ENCODE data around the gene KRTAP2-2. TPM values are rescaled to one million over a fixed set of nuclear protein-coding genes. Genes with fewer than 3 reads are reported as not detected.
"Not testable (repeated sequence)": the region's sequence is repeated elsewhere in the genome, so short reads cannot be mapped to it uniquely, and the experiment has no call there.

KRTAP2-2 gene
- not detected in 2 replicates for total RNA-seq (2022)
- Bru-seq, nascent RNA, result not detected
- BruChase-seq, experiment 1, labeled RNA remaining after a 6-hour chase, result not detected
- not detected for BruChase-seq, experiment 2, labeled RNA remaining after a 2-hour chase
- long read RNA-seq, result 0 reads

GRCh38 chr17:41055130-41055529 is at the start of gene KRTAP2-2:
KRTAP2-2 (minus strand) TSS chr17:41055230; CDS start chr17:41055211, 19 bp downstream.
- H3K27ac Mint-ChIP-seq (ENCODE audit: unreplicated experiment); intact Hi-C loops (cut with micrococcal nuclease; ENCODE audit: unreplicated experiment); H3K27me3 Mint-ChIP-seq (ENCODE audit: unreplicated experiment); BruUV-seq (replicated peaks); H3K36me3 Mint-ChIP-seq (ENCODE audit: insufficient read depth, unreplicated experiment); H3K4me3 Mint-ChIP-seq (ENCODE audit: low read depth, unreplicated experiment); DNase-seq; H3K9me3 Mint-ChIP-seq (ENCODE audit: low read depth, unreplicated experiment); CTCF ChIA-PET: not testable (repeated sequence)
- H3K4me1 Mint-ChIP-seq (ENCODE audit: low read depth, unreplicated experiment), result peaks cover 25% of the 10 kb centered on the region

- CTCF ChIA-PET; H3K9me3 Mint-ChIP-seq (ENCODE audit: low read depth, unreplicated experiment); intact Hi-C loops (cut with micrococcal nuclease; ENCODE audit: unreplicated experiment); DNase-seq; H3K36me3 Mint-ChIP-seq (ENCODE audit: insufficient read depth, unreplicated experiment); BruUV-seq (replicated peaks); H3K4me3 Mint-ChIP-seq (ENCODE audit: low read depth, unreplicated experiment); H3K27me3 Mint-ChIP-seq (ENCODE audit: unreplicated experiment); H3K27ac Mint-ChIP-seq (ENCODE audit: unreplicated experiment): not testable (repeated sequence)
- H3K4me1 Mint-ChIP-seq (ENCODE audit: low read depth, unreplicated experiment), result peaks cover 49% of the 10 kb centered on the region
Measured at GRCh38 chr17:41104386-41105038, 49.5 kb upstream of the KRTAP2-2 start.

- Mint-ChIP-seq H3K9me3 (ENCODE audit: low read depth, unreplicated experiment) (peaks cover 5% of the 10 kb centered on the region), H3K36me3 (ENCODE audit: insufficient read depth, unreplicated experiment) (no peaks in the 10 kb centered on the region), H3K4me3 (ENCODE audit: low read depth, unreplicated experiment) (no peak overlapping the region), H3K27me3 (ENCODE audit: unreplicated experiment) (no peaks in the 10 kb centered on the region), H3K27ac (ENCODE audit: unreplicated experiment) (peak overlapping the region; percentile 7), H3K4me1 (ENCODE audit: low read depth, unreplicated experiment) (peaks cover 51% of the 10 kb centered on the region)
- CTCF ChIA-PET, result interaction anchor here (0.6 kb wide), 2 partner anchors 16 to 175 kb away, joined by 3 to 5 read pairs; no protein-coding TSS in a partner anchor
- intact Hi-C loops (cut with micrococcal nuclease; ENCODE audit: unreplicated experiment), result no loop called here
- no peak for DNase-seq
- no TSS peak for BruUV-seq (replicated peaks)
- TF ChIP-seq CTCF (IDR thresholded peaks at IDR 0.05; ENCODE audit: unreplicated experiment), result no peak
Measured at GRCh38 chr17:41103896-41104295, 48.9 kb upstream of the KRTAP2-2 start.

GRCh38 chr17:41101586-41102259 is 46.7 kb upstream of the KRTAP2-2 start, which contains the start of gene KRTAP4-16:
KRTAP4-16 (minus strand) TSS chr17:41102209; CDS start chr17:41102209, 0 bp downstream.
- CTCF ChIA-PET, result no interaction called here
- Mint-ChIP-seq H3K27me3 (ENCODE audit: unreplicated experiment) (no peaks in the 10 kb centered on the region), H3K9me3 (ENCODE audit: low read depth, unreplicated experiment) (no peaks in the 10 kb centered on the region), H3K27ac (ENCODE audit: unreplicated experiment) (no peak within 1 kb of the TSS), H3K4me3 (ENCODE audit: low read depth, unreplicated experiment) (no peak within 1 kb of the TSS), H3K4me1 (ENCODE audit: low read depth, unreplicated experiment) (peaks cover 68% of the 10 kb centered on the region), H3K36me3 (ENCODE audit: insufficient read depth, unreplicated experiment) (no peaks in the 10 kb centered on the region)
- TF ChIP-seq CTCF (IDR thresholded peaks at IDR 0.05; ENCODE audit: unreplicated experiment), result no peak
- intact Hi-C loops (cut with micrococcal nuclease; ENCODE audit: unreplicated experiment), result no loop called here
- DNase-seq, result no peak
- no TSS peak for BruUV-seq (replicated peaks)

- H3K4me3 Mint-ChIP-seq (ENCODE audit: low read depth, unreplicated experiment); BruUV-seq (replicated peaks); H3K27me3 Mint-ChIP-seq (ENCODE audit: unreplicated experiment); intact Hi-C loops (cut with micrococcal nuclease; ENCODE audit: unreplicated experiment); H3K9me3 Mint-ChIP-seq (ENCODE audit: low read depth, unreplicated experiment); CTCF ChIA-PET; H3K36me3 Mint-ChIP-seq (ENCODE audit: insufficient read depth, unreplicated experiment): not testable (repeated sequence)
- Mint-ChIP-seq H3K27ac (ENCODE audit: unreplicated experiment) (peak overlapping the region; percentile 4), H3K4me1 (ENCODE audit: low read depth, unreplicated experiment) (peaks cover 61% of the 10 kb centered on the region)
- peak; percentile 57 for DNase-seq
Measured at GRCh38 chr17:41099682-41100480, 44.9 kb upstream of the KRTAP2-2 start.
